ENCODE measurements around the gene BEX4. TPM values are rescaled to one million over a fixed set of nuclear protein-coding genes. Genes with fewer than 3 reads are reported as not detected.
A peak's percentile ranks its signal among the peaks of the same experiment; 100 is the strongest.
"Not testable (repeated sequence)": the region's sequence is repeated elsewhere in the genome, so short reads cannot be mapped to it uniquely, and the experiment has no call there.

BEX4 gene
- total RNA-seq, 2 experiments from 2014 or later, result 9.7 to 13.1 TPM

DNA sequence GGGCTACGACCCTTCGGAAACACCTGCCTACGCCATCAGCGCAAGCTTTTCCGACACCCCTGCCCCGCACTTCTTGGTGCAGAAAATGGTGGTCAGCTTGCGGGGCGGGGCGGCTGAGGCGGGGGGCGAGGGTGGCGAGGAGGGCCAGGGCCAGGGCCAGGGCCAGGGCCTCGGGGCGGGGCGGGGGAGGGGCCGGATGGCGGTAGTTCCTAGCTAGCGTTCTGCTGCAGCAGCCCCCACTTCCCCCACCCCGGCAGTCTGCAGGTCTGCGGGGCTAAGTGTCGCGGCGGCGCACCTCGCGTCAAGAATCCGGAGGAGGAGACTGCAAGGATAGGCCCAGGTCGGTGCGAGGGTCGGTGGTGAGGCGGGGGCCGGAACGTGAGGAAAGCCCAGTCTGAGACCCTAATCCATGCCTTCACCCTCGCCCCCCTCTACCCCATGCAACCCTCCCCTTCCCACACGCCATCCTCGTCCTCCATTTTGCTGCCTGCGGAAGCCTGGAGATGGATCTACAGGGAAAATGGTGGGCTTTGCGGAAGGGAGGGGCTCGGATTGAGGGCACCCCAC is 600 bp downstream of the BEX4 start:
- POLR2A ChIA-PET, result interaction anchor here (1.1 kb wide), 1 partner anchor 39 kb away, joined by 6 read pairs; the partner anchor contains the start of gene TCEAL8
- H3K4me3 Mint-ChIP-seq, result peak overlapping the region; percentile 76
- peaks cover 2% of the 10 kb centered on the region for H3K27me3 Mint-ChIP-seq
- H3K36me3 Mint-ChIP-seq (ENCODE audit: low read depth), result peaks cover 5% of the 10 kb centered on the region
- ATAC-seq (peak; percentile 21), DNase-seq (peak; percentile 36)
- peak overlapping the region; percentile 30 for H3K27ac Mint-ChIP-seq
- intact Hi-C loops (cut with micrococcal nuclease), result no loop called here
- peaks cover 8% of the 10 kb centered on the region for H3K4me1 Mint-ChIP-seq (ENCODE audit: low read depth)
- H3K9me3 Mint-ChIP-seq, result no peaks in the 10 kb centered on the region
- CTCF ChIA-PET, result no interaction called here
- no peak for TF ChIP-seq CTCF (IDR thresholded peaks at IDR 0.05)

DNA sequence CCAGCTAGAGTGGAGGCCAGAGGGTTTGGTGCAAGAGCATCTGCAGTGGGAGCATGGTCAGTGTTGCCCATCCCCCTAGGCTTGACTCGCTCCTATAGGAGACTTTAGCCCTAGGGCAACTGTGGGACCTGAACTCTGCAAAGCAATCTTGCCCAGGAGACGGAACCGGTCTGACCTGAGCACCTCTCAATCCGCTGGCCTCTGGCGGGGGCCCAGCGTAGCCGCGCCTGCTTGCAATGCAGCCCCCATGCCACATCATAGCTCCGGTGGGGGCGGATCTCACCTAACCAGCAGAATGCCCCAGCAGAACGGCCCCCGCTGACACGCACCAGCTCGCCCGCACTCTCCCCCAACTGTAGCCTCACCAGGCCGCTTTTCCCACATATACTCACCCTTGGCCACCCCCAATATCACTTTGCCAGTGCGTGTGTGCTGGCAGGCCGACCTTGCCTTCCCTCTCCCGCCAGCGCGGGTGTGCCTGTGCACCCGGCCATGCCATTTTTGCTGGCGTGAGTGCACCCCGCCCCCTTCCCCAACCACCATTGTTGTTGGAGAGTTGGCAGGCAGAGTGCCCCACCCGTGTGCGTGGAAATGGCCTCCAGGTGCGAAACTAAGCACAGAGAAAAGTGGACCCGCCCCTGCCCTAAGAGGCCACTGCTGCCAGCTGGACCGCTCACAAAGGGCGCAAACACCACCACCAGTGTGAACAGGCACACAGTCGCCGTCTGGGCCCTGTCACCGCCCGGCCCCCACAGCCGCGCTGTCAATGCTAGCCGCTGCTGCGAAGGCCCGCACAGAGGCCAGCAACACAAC is 5.8 kb downstream of the BEX4 start:
- Mint-ChIP-seq H3K27ac (no peak overlapping the region), H3K4me1 (ENCODE audit: low read depth) (peaks cover 5% of the 10 kb centered on the region), H3K4me3 (no peak overlapping the region), H3K27me3 (peaks cover 21% of the 10 kb centered on the region), H3K9me3 (no peaks in the 10 kb centered on the region), H3K36me3 (ENCODE audit: low read depth) (peaks cover 5% of the 10 kb centered on the region)
- POLR2A ChIA-PET, result interaction anchor here (0.5 kb wide), 1 partner anchor 321 kb away, joined by 3 read pairs; no protein-coding TSS in a partner anchor
- no peak for ATAC-seq
- TF ChIP-seq CTCF (IDR thresholded peaks at IDR 0.05), result no peak
- intact Hi-C loops (cut with micrococcal nuclease), result no loop called here
- DNase-seq, result no peak
- CTCF ChIA-PET, result interaction anchor here (1.8 kb wide), 1 partner anchor 12 kb away, joined by 4 read pairs; no protein-coding TSS in a partner anchor

- H3K36me3 Mint-ChIP-seq (ENCODE audit: low read depth); ATAC-seq; CTCF ChIA-PET; intact Hi-C loops (cut with micrococcal nuclease); DNase-seq; H3K4me3 Mint-ChIP-seq; H3K4me1 Mint-ChIP-seq (ENCODE audit: low read depth); H3K9me3 Mint-ChIP-seq; H3K27ac Mint-ChIP-seq; POLR2A ChIA-PET: not testable (repeated sequence)
- H3K27me3 Mint-ChIP-seq, result peaks cover 21% of the 10 kb centered on the region
These were observed 11.0 kb downstream of the BEX4 start for GRCh38 chrX:103225918-103226317.

DNA sequence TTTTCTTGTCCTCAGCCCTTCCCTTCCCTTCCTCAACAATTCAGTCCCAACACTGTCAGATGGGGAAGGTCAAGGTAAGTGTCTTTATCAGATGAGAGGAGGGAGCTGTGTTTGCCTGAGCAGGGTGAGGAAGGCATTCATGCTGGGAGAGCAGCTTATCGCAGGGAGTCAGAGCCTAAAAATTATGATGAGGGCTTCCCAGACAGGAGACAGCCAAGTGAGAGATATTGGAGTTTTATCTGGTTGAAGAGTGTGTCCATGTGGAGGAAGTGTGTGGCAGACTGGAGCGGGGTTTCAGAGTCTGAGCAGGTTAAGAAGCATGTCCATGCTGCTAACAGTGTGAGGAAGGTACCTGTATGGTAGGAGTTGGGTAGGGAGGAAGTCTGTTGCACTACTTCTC is 18.4 kb downstream of the BEX4 start:
- DNase-seq (no peak), ATAC-seq (no peak)
- Mint-ChIP-seq H3K27me3 (no peaks in the 10 kb centered on the region), H3K9me3 (no peaks in the 10 kb centered on the region), H3K4me3 (no peak overlapping the region), H3K4me1 (ENCODE audit: low read depth) (no peaks in the 10 kb centered on the region), H3K27ac (no peak overlapping the region), H3K36me3 (ENCODE audit: low read depth) (no peaks in the 10 kb centered on the region)
- intact Hi-C loops (cut with micrococcal nuclease), result no loop called here
- TF ChIP-seq CTCF (IDR thresholded peaks at IDR 0.05), result no peak
- ChIA-PET CTCF (no interaction called here), POLR2A (no interaction called here)

DNA sequence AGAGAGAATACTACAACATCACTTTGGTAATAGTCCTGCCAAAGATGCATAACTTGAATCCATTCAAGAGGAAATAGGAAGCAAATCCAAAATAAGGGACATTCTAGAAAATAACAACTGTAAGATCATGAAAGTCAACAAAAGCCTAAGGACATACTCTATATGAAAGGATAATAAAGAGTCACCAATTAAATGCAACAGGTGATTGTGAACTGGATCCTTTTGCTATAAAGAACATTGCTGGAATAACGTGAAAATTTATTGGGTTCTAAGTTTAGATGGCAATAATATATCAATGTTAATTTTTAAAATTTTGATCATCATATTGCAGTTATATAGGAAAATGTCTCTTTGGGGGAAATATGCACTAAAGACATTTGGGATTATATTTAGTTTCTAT is 20.0 kb downstream of the BEX4 start:
- no peaks in the 10 kb centered on the region for H3K4me1 Mint-ChIP-seq (ENCODE audit: low read depth)
- DNase-seq (no peak), ATAC-seq (no peak)
- POLR2A ChIA-PET, result no interaction called here
- no peaks in the 10 kb centered on the region for H3K27me3 Mint-ChIP-seq
- no peak for TF ChIP-seq CTCF (IDR thresholded peaks at IDR 0.05)
- no peak overlapping the region for H3K4me3 Mint-ChIP-seq
- H3K27ac Mint-ChIP-seq, result no peak overlapping the region
- intact Hi-C loops (cut with micrococcal nuclease), result no loop called here
- no peaks in the 10 kb centered on the region for H3K9me3 Mint-ChIP-seq
- CTCF ChIA-PET, result no interaction called here
- H3K36me3 Mint-ChIP-seq (ENCODE audit: low read depth), result no peaks in the 10 kb centered on the region

- H3K36me3 Mint-ChIP-seq (ENCODE audit: low read depth); CTCF ChIA-PET; intact Hi-C loops (cut with micrococcal nuclease); H3K4me1 Mint-ChIP-seq (ENCODE audit: low read depth); ATAC-seq; H3K4me3 Mint-ChIP-seq; DNase-seq; H3K27me3 Mint-ChIP-seq; H3K27ac Mint-ChIP-seq; H3K9me3 Mint-ChIP-seq; POLR2A ChIA-PET: not testable (repeated sequence)
These were observed 20.7 kb downstream of the BEX4 start for GRCh38 chrX:103235608-103236007.
